Stimulated activated CD8-positive, alpha-beta memory T cell treated with anti-CD3 and anti-CD28 coated beads, Interleukin-12 subunit alpha, Interleukin-12 subunit beta, amount 100 ng/mL, for 24 hours (primary cell): ENCODE measurements around the gene DYRK4.

Source experiments
- DNase-seq: peaks from one replicate; pipeline ENCODE4 v3.0.0-alpha.2; 2020; ENCODE audit errors: extremely low read depth

DYRK4 gene

DNA sequence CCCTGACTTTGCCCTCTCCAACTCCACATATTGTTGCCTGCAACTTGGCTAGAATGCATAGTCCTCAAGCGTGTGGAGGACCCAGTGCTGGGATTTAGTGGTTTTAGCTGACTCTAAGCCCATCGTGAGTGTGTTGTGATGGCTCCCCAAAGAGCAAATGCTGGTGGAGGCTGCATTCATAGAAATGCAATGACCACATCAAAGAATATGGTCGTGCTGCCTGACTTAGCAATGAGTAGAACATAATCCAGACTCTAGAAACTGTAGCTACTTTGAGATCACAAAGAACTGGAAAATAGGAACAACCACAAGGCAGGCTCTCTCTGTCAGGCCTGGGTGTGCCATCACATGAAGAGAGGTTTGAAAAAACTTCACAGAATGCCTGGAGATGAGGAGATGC is 1.3 kb downstream of the DYRK4 start:
- no peak for DNase-seq

- no peak for DNase-seq
Measured at GRCh38 chr12:4564818-4565217, 2.8 kb downstream of the DYRK4 start.

- no peak for DNase-seq
Measured at GRCh38 chr12:4566474-4566873, 4.5 kb downstream of the DYRK4 start.

GRCh38 chr12:4567073-4567881 is 5.3 kb downstream of the DYRK4 start:
- DNase-seq = no peak

GRCh38 chr12:4569261-4569660 is 7.3 kb downstream of the DYRK4 start:
- no peak for DNase-seq

GRCh38 chr12:4572680-4573079 is 10.7 kb downstream of the DYRK4 start:
- DNase-seq = no peak

- DNase-seq = no peak
Measured at GRCh38 chr12:4579305-4580102, 17.5 kb downstream of the DYRK4 start.

DNA sequence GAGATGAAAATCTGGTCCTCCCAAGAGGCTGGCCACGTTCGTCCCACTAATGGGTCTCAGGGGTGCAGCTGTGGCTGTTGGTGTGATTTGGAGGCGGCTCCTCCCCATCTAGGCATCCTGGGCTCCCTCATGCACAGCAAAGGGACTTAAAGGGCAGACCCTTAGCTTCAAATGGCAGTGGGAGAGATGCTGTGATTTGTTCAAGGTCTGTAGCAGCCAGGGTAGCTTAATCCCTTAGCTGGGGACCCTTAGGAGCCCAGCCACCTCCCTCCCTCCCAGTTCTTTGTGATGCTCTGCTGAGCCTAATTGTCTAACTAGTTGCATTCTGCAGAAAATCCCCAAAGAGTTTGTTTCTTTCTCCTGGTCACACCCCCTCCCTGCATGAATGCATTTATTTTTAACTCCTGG is 18.3 kb downstream of the DYRK4 start:
- DNase-seq = no peak

DNA sequence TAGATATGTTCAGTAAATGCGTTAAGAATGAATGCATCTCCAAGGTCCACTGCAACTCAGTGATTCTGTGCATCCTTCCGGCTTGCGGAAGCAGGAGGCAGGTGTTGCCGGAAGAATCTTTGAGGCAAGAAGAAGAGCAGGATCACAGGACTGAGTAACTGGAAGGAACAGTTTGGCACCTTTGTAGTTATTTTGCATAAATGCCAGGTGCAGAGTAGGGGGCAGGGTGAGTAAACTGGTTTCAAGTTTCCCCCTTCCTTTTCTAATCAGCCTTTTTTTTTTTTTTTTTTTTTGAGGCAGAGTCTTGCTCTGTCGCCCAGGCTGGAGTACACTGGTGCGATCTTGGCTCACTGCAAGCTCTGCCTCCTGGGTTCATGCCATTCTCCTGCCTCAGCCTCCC is 22.3 kb downstream of the DYRK4 start:
- DNase-seq = no peak

DNA sequence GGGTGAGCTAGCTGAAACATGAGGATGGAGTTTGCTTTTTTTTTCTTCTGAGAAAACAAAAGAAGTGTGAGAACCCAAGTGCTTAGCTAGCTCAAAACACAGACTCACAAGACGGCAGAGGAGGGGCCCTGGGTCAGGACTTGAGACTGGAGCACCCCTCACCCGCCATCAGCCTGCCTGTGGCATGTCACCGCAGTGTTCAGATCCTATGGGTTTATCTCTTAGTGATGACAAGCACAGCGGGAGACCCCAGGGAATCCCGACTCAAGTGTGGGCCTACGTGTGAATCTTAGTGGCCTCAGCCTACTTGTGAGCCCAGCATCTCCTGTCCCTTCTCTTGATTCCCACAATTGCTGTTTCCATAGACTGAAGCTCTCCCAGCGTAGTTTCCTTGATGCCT is 22.9 kb downstream of the DYRK4 start:
- no peak for DNase-seq

GRCh38 chr12:4586500-4586899 is 24.5 kb downstream of the DYRK4 start:
- no peak for DNase-seq

DNA sequence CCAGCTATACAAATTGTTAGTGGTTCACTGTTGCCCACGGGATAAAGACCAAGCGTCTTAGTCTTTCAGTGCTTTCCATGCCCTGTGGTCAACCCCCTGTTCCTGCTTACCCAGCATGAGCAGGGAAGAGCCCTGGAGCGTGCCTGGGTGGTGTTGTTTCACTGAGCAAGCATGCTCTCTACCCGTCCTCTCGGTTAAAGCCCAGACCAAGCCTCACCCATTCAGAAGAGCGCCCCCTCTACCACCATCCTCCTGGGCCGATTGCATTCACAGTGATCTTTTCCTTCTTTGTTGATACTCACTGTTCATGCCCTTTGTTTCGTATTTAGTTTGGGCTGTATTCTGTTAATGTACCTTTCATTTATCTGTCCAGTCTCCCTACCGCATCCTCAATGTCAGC is 25.1 kb downstream of the DYRK4 start:
- DNase-seq = no peak

GRCh38 chr12:4588916-4589315 is 26.9 kb downstream of the DYRK4 start:
- no peak for DNase-seq

DNA sequence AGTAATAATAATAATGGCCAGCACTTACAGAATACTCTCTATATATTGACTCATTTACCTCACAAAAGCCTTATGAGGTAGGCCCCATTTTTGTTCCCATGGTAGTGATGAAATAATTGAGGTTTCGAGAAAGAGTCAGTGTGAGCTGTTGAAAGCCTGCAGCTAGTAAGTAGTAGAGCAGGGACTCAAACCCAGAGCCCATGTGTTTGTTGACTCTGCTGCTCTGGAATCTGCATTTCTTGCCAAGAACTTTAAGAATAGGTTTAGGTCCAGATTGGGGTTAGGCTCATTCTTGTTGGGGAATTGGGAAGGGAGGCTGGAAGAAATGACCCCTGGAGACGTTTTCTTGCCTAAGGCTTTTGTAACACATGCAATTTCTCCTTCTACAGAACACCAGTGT is 27.9 kb downstream of the DYRK4 start:
- DNase-seq = no peak

- no peak for DNase-seq
Measured at GRCh38 chr12:4591180-4591687, 29.2 kb downstream of the DYRK4 start.

GRCh38 chr12:4595881-4596280 is 33.9 kb downstream of the DYRK4 start:
- no peak for DNase-seq

GRCh38 chr12:4603421-4603820 is 41.4 kb downstream of the DYRK4 start:
- no peak for DNase-seq

DNA sequence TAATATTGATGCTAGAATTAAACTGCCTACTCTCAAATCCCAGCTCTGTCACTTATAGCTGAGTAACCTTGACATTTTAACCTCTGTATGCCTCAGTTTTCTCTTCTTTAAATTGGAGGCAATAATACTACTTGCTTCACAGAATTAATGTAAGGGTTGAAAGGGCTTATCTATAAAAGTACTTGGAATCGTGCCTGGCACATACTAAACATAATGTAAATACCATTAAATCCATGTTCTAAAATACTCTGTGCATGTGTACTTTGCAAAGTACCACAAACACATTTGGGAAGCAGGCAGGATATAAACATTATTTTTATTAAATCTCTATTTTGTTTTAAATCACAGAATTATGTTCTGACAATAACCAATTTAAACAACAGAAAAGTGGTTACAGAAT is 41.9 kb downstream of the DYRK4 start:
- DNase-seq = no peak

DNA sequence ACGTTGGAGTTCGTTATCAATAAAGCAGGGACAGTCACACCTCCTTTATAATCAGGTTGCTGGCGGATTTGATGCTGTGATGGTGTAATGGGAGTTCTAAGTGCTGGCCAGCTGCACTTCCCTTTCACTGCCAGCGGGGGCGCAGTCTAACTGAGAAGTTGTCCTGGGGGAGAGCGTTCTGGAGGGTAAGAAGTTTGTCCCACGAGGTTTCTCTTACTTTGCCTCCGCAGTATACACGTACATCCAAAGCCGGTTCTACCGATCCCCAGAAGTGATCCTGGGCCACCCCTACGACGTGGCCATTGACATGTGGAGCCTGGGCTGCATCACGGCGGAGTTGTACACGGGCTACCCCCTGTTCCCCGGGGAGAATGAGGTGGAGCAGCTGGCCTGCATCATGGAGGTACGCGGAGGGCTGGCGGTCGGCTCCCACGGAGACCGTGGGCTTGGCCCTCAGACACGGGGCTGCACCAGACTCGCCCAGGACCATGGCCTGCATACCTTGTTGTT is 42.7 kb downstream of the DYRK4 start:
- DNase-seq = peak; percentile 51

GRCh38 chr12:4607056-4607455 is 45.0 kb downstream of the DYRK4 start:
- no peak for DNase-seq

GRCh38 chr12:4609071-4609470 is 47.1 kb downstream of the DYRK4 start:
- no peak for DNase-seq

DNA sequence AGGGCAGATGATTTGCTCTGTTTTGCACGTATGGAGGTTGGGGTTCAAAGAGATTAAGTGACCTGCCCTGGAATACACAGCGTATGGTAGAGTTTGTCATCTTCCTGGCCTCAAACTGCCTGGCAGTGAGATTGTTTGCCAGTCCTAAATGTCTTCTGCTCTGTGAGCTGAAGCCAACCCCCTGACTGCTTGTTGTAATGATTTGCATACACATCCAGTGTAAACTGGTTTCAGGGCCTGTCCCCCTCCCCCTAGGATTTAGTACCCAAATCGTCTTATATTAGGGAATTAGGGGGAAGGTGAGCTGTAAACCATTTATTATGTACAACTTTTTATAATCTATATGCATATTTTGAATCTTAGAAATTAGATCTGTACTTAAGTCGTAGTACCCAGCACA is 48.5 kb downstream of the DYRK4 start:
- no peak for DNase-seq

- no peak for DNase-seq
Measured at GRCh38 chr12:4615667-4616066, 53.7 kb downstream of the DYRK4 start.
